ENCODE results near the gene CEP104. TPM values are rescaled to one million over a fixed set of nuclear protein-coding genes. Genes with fewer than 3 reads are reported as not detected.
A peak's percentile ranks its signal among the peaks of the same experiment; 100 is the strongest.

CEP104 gene
- total and polyA plus RNA-seq, 9 of the 15 experiments (the other 6 are each of a cell fraction or from before 2014, with no cell fraction given), result 11.2 to 63.4 (median 42.6) TPM

GRCh38 chr1:3899754-3900149 is 42.7 kb upstream of the CEP104 start (continued):
- TF ChIP-seq RBBP5 (IDR thresholded peaks at IDR 0.05; ENCODE audit: borderline replicate concordance, insufficient read depth, low read length, poor library complexity, severe bottlenecking), result peak; percentile 73
- 0 out of 2 replicates have a peak, but pooled peaks have one; percentile 27 for TF ChIP-seq NCOA1 (IDR thresholded peaks at IDR 0.05; ENCODE audit: low read depth)
- peak; percentile 83 for TF ChIP-seq HMGN3 (IDR thresholded peaks at IDR 0.05; ENCODE audit: borderline replicate concordance, extremely low read depth, insufficient read length, low read depth, low read length)
- TF ChIP-seq ERF (CRISPR knock-in tag; IDR thresholded peaks at IDR 0.05), result no peak
- no peak for TF ChIP-seq TEAD1 (CRISPR knock-in tag; IDR thresholded peaks at IDR 0.05)
- TF ChIP-seq DPF2 (IDR thresholded peaks at IDR 0.05), result peak; percentile 18; the same call in 1 of the 2 replicates
- TF ChIP-seq, protein P1, sequence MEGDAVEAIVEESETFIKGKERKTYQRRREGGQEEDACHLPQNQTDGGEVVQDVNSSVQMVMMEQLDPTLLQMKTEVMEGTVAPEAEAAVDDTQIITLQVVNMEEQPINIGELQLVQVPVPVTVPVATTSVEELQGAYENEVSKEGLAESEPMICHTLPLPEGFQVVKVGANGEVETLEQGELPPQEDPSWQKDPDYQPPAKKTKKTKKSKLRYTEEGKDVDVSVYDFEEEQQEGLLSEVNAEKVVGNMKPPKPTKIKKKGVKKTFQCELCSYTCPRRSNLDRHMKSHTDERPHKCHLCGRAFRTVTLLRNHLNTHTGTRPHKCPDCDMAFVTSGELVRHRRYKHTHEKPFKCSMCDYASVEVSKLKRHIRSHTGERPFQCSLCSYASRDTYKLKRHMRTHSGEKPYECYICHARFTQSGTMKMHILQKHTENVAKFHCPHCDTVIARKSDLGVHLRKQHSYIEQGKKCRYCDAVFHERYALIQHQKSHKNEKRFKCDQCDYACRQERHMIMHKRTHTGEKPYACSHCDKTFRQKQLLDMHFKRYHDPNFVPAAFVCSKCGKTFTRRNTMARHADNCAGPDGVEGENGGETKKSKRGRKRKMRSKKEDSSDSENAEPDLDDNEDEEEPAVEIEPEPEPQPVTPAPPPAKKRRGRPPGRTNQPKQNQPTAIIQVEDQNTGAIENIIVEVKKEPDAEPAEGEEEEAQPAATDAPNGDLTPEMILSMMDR (IDR thresholded peaks at IDR 0.05 in 2 of 3, conservative IDR thresholded peaks at IDR 0.05 in 1 of 3; ENCODE audit: insufficient read depth in 2 of 3, low read depth in 1 of 3, low read length in 3 of 3), result peak in 2 of 3 experiments; percentile 6 to 42; a peak in 3 of 6 replicates
- no peak for TF ChIP-seq ZNF740 (CRISPR knock-in tag; IDR thresholded peaks at IDR 0.05)
- TF ChIP-seq ZNF740 (tag; IDR thresholded peaks at IDR 0.05), result no peak
- peak; percentile 99 for TF ChIP-seq ZFX (CRISPR knock-in tag; IDR thresholded peaks at IDR 0.05)
- 0 out of 2 replicates have a peak, but pooled peaks have one; percentile 46 for TF ChIP-seq ZNF830 (CRISPR knock-in tag; IDR thresholded peaks at IDR 0.05)
- peak; percentile 84; the same call in 1 of the 2 replicates for TF ChIP-seq KLF13 (tag; IDR thresholded peaks at IDR 0.05; ENCODE audit: borderline replicate concordance, low read depth)
- no peak for TF ChIP-seq ZNF175 (CRISPR knock-in tag; IDR thresholded peaks at IDR 0.05; ENCODE audit: low read depth)
- no peak for TF ChIP-seq SMAD3 (CRISPR knock-in tag; conservative IDR thresholded peaks at IDR 0.05)
